ENCODE measurements around the gene SLAMF9. TPM values are rescaled to one million over a fixed set of nuclear protein-coding genes. Genes with fewer than 3 reads are reported as not detected.
"Not testable (repeated sequence)": the region's sequence is repeated elsewhere in the genome, so short reads cannot be mapped to it uniquely, and the experiment has no call there.

SLAMF9 gene
- total RNA-seq, 1 donor from 2014 or later: 0.80 TPM

DNA sequence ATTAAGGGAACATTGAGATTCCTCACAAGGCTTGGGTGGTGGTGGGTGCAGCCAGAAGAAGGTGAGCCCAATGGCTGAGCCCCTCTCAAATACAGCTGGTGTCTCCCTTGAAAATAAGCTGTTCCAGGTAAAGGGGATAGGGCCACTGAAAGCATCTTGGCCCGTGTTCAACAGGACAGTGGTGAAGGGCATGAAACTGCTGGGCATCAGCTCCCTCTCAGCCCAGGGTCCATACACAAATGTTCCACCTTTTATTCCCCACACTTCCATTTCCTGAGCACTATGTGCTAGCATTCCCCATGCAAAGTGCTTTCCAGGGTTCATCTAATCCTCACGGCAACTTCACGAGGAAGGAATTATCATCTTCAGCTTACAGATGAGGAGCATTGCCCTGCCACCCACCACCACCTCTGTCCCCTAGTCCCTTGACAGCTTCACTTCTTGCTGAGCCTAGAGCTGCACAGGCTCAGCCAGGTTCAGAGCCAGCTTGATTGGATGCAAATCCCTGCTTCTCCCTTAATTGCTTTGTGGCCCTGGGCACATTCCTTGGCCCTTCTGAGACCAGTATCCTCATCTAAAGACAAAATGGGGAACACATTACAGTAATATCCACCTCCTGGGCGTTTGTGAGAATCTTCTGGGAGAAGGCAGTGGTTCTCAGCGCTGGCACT lies 38.3 kb downstream of the SLAMF9 start:
- DNase-seq (ENCODE audit: low spot score): no peak
- no peak for ATAC-seq
- intact Hi-C loops (cut with DNase I): no loop called here

DNA sequence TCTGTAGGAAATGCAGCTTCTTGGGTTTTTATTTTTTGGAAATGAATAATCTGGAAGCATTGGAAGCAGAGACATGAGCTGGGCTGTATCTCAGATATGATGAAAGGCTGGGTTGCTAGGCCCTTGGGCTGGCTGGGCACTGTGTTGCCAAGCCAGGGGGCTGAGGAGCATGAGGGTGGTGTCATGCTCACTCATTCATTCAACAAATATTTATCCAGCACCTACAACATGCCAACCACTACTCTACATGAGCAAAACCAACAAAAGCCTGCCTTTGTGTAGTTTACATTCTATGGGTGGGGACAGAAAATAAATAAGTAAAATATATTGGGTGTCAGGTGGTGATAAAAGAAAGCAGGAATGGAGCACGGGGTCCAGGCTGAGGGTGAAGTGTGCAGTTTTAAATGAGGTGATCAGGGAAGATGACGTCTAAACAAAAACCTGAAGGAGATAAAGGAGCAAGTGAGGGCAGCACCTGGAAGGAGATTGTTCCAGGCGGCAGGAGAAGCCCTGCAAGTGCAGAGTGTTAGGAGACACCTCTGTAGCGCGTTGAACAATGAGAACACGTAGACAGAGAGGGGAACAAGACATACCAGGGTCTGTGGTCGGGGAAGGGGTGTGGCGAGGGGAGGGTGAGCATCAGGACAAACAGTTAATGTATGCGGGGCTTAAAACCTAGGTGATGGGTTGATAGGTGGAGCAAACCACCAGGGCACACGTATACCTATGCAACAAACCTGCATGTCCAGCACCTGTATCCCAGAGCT lies 39.6 kb downstream of the SLAMF9 start:
- ATAC-seq (no peak), DNase-seq (ENCODE audit: low spot score) (no peak)
- intact Hi-C loops (cut with DNase I): no loop called here

- no peak for ATAC-seq
- no peak for DNase-seq (ENCODE audit: low spot score)
- intact Hi-C loops (cut with DNase I): no loop called here
Observed at GRCh38 chr1:159913451-159914192, 40.4 kb downstream of the SLAMF9 start.

- DNase-seq (ENCODE audit: low spot score) (no peak), ATAC-seq (no peak)
- intact Hi-C loops (cut with DNase I): no loop called here
Observed at GRCh38 chr1:159911326-159912070, 42.5 kb downstream of the SLAMF9 start.

DNA sequence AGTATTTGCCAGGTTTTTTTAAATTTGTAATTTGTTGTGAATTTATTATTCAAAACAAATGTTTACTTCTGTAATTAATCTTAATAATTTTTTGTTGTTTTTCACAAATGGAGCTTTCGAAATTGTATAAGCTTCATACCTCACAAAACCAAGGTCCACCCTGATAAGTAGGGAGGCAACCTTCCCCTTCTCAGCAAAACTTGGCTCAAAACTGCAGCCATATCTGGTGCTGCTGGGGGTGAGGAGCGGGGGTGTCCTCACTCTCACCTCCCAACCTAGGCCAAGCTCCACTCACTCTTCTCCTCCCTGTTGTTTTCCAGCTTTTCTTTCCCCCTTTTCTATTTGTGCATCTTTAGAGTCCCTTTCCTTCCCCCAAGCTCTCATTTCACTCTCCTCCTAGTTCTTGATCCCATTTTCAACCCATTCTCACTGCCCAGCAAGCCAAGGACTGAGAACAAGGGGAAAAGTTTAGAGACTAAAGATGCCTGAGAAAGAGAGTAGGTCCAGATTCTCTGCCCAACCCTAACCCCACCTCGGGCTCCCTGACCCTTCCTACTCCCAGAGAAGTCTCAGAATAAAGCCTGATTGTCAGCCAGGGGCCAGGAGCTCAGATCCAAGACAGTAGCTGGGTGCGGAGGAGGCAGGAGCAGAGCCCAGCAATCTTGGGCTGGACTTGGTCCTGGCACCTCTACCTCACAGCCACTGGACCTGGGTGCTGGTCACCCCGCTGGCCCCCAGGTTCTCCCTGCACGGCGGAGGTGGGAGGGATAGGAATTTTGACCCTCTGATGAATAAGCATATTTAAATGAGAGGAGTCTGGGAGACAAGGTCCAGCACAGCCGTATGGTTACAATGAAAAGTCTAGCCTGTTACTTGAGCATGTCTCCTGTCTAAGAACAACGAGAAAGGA lies 45.8 kb downstream of the SLAMF9 start:
- intact Hi-C loops (cut with DNase I): no loop called here
- no peak for DNase-seq (ENCODE audit: low spot score)
- no peak for ATAC-seq

GRCh38 chr1:159906960-159907359 lies 47.1 kb downstream of the SLAMF9 start:
- intact Hi-C loops (cut with DNase I): no loop called here
- DNase-seq (ENCODE audit: low spot score) (no peak), ATAC-seq (no peak)

DNA sequence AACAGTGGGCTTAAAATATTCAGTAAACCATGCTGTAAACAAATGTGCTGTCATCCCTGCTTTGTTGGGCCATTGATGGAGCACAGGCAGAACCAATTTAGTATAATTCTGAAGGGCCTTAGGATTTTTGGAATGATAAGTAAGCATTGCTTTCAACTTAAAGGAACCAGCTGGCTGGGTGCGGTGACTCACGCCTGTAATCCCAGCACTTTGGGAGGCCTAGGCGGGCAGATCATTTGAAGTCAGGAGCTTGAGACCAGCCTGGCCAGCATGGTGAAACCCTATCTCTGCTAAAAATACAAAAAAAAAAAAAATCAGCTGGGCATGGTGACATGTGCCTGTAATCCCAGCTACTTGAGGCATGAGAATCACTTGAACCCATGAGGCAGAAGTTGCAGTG lies 50.0 kb downstream of the SLAMF9 start:
- intact Hi-C loops (cut with DNase I); DNase-seq (ENCODE audit: low spot score); ATAC-seq: not testable (repeated sequence)

- no peak for DNase-seq (ENCODE audit: low spot score)
- intact Hi-C loops (cut with DNase I): no loop called here
- ATAC-seq: no peak
Observed at GRCh38 chr1:159902541-159902940, 51.5 kb downstream of the SLAMF9 start.

Other genes with a start within 250 kb of the SLAMF9 start
- 0.22 TPM for gene CRP, start 239.6 kb downstream of the SLAMF9 start, total RNA-seq
- 48.2 TPM for gene DUSP23, start 173.3 kb downstream of the SLAMF9 start, total RNA-seq
- 1.2 TPM for gene FCRL6, start 151.9 kb downstream of the SLAMF9 start, total RNA-seq
- gene SLAMF8, start 127.4 kb downstream of the SLAMF9 start, total RNA-seq: 3.3 TPM
- gene VSIG8, start 91.6 kb downstream of the SLAMF9 start, total RNA-seq: not detected
- 1.6 TPM for gene CFAP45, start 54.1 kb downstream of the SLAMF9 start, total RNA-seq
- 184 TPM for gene TAGLN2, start 28.7 kb downstream of the SLAMF9 start, total RNA-seq
- 0.18 TPM for gene IGSF9, start 8.6 kb downstream of the SLAMF9 start, total RNA-seq
- 5.9 TPM for gene PIGM, start 77.8 kb upstream of the SLAMF9 start, total RNA-seq
- 23.7 TPM for gene KCNJ10, start 115.9 kb upstream of the SLAMF9 start, total RNA-seq
- 0.18 TPM for gene KCNJ9, start 127.3 kb upstream of the SLAMF9 start, total RNA-seq
- 54.9 TPM for gene IGSF8, start 144.4 kb upstream of the SLAMF9 start, total RNA-seq
- gene ATP1A2, start 161.5 kb upstream of the SLAMF9 start, total RNA-seq: 136 TPM
- 1.2 TPM for gene ATP1A4, start 197.4 kb upstream of the SLAMF9 start, total RNA-seq
- 1.1 TPM for gene CASQ1, start 236.3 kb upstream of the SLAMF9 start, total RNA-seq